ENCODE measurements around the gene TMEM269.

The TMEM269 gene

GRCh38 chr1:42822800-42823392, 38.1 kb downstream of the TMEM269 start:
- no peak for DNase-seq (ENCODE audit: low read depth)

GRCh38 chr1:42824481-42825035, 39.8 kb downstream of the TMEM269 start:
- no peak for DNase-seq (ENCODE audit: low read depth)

- no peak for DNase-seq (ENCODE audit: low read depth)
Measured at GRCh38 chr1:42825036-42825851, 40.5 kb downstream of the TMEM269 start.

- no peak for DNase-seq (ENCODE audit: low read depth)
Measured at GRCh38 chr1:42830631-42831030, 45.8 kb downstream of the TMEM269 start.

GRCh38 chr1:42831273-42831672, 46.5 kb downstream of the TMEM269 start:
- no peak for DNase-seq (ENCODE audit: low read depth)

- DNase-seq (ENCODE audit: low read depth) = no peak
Measured at GRCh38 chr1:42832641-42833240, 48.0 kb downstream of the TMEM269 start.

- DNase-seq (ENCODE audit: low read depth) = no peak
Measured at GRCh38 chr1:42833981-42834380, 49.2 kb downstream of the TMEM269 start.

- DNase-seq (ENCODE audit: low read depth) = no peak
Measured at GRCh38 chr1:42834803-42835202, 50.0 kb downstream of the TMEM269 start.

GRCh38 chr1:42835422-42835821, 50.6 kb downstream of the TMEM269 start:
- no peak for DNase-seq (ENCODE audit: low read depth)

- no peak for DNase-seq (ENCODE audit: low read depth)
Measured at GRCh38 chr1:42837709-42838108, 52.9 kb downstream of the TMEM269 start.

GRCh38 chr1:42838482-42839190, 53.8 kb downstream of the TMEM269 start:
- DNase-seq (ENCODE audit: low read depth) = no peak

- no peak for DNase-seq (ENCODE audit: low read depth)
Measured at GRCh38 chr1:42841010-42841409, 56.2 kb downstream of the TMEM269 start.

- no peak for DNase-seq (ENCODE audit: low read depth)
Measured at GRCh38 chr1:42841440-42842147, 56.8 kb downstream of the TMEM269 start.

GRCh38 chr1:42844592-42845140, 59.9 kb downstream of the TMEM269 start:
- no peak for DNase-seq (ENCODE audit: low read depth)

GRCh38 chr1:42845193-42845592, 60.4 kb downstream of the TMEM269 start:
- no peak for DNase-seq (ENCODE audit: low read depth)

- DNase-seq (ENCODE audit: low read depth) = no peak
Measured at GRCh38 chr1:42845866-42846256, 61.1 kb downstream of the TMEM269 start.

- DNase-seq (ENCODE audit: low read depth) = peak; percentile 81
Measured at GRCh38 chr1:42846257-42847110, 61.7 kb downstream of the TMEM269 start, which contains the start of gene ZNF691. ZNF691 (plus strand) TSS chr1:42846613; CDS start chr1:42849659, 3,046 bp downstream.

- no peak for DNase-seq (ENCODE audit: low read depth)
Measured at GRCh38 chr1:42847111-42847595, 62.4 kb downstream of the TMEM269 start.

GRCh38 chr1:42847721-42848460, 63.1 kb downstream of the TMEM269 start:
- DNase-seq (ENCODE audit: low read depth) = no peak

Data from activated T-cell treated with anti-CD3 and anti-CD28 coated beads for 48 hours (primary cell).